ENCODE results near the gene RIC8B. TPM values are rescaled to one million over a fixed set of nuclear protein-coding genes. Genes with fewer than 3 reads are reported as not detected.

The RIC8B gene
- polyA plus RNA-seq, 2 of the 4 experiments (the other 2 are of a cell fraction): 10.5 to 25.5 TPM

DNA sequence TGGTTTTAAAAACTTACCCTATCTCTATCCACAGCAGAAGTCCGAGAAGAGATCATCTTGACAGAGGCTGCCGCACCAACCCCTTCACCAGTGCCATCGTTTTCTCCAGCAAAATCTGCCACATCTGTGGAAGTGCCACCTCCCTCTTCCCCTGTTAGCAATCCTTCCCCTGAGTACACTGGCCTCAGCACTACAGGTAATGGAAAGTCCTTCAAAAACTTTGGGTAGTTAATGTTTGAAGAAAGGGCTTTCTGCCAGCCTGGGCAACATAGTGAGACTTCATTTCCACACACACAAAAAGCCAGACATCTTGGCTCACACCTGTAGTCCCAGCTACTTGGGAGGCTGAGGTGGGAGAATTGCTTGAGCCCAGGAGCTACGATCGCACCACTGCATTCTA, 41.6 kb upstream of the RIC8B start:
- Histone ChIP-seq H3K4me1 (no peaks in the 10 kb centered on the region), H3K27ac (no peak overlapping the region), H3K4me3 (no peak overlapping the region), H3K9me3 (no peaks in the 10 kb centered on the region), H3K4me2 (no peak overlapping the region)
- FAIRE-seq (no peak), DNase-seq (ENCODE audit: low read depth in 1 of 2, low spot score in 1 of 2) (no peak), ATAC-seq (no peak)
- ChIA-PET CTCF (no interaction called here), POLR2A (no interaction called here)
- TF ChIP-seq ESRRA (IDR thresholded peaks at IDR 0.05; ENCODE audit: borderline replicate concordance, low read length): no peak
- no peak for TF ChIP-seq GATA3 (IDR thresholded peaks at IDR 0.05; ENCODE audit: borderline replicate concordance)
- no peak for TF ChIP-seq HOXB5 (CRISPR knock-in tag; IDR thresholded peaks at IDR 0.05)
- no peak for TF ChIP-seq HEYL (CRISPR knock-in tag; IDR thresholded peaks at IDR 0.05)
- TF ChIP-seq TP53 (CRISPR knock-in tag; IDR thresholded peaks at IDR 0.05): no peak
- TF ChIP-seq HOXB13 (CRISPR knock-in tag; IDR thresholded peaks at IDR 0.05; ENCODE audit: low read depth): no peak
- TF ChIP-seq ZC3H11A (IDR thresholded peaks at IDR 0.05): no peak
- no peak for TF ChIP-seq ZNF302 (CRISPR knock-in tag; IDR thresholded peaks at IDR 0.05)
- TF ChIP-seq, protein P1, sequence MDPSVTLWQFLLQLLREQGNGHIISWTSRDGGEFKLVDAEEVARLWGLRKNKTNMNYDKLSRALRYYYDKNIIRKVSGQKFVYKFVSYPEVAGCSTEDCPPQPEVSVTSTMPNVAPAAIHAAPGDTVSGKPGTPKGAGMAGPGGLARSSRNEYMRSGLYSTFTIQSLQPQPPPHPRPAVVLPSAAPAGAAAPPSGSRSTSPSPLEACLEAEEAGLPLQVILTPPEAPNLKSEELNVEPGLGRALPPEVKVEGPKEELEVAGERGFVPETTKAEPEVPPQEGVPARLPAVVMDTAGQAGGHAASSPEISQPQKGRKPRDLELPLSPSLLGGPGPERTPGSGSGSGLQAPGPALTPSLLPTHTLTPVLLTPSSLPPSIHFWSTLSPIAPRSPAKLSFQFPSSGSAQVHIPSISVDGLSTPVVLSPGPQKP (IDR thresholded peaks at IDR 0.05; ENCODE audit: low read depth, low read length): no peak
- no peak for TF ChIP-seq HDAC2 (IDR thresholded peaks at IDR 0.05)
- WGBS (ENCODE audit: missing lambda C conversion rate): 86% methylated on average over 5 of the region's 5 CpGs

DNA sequence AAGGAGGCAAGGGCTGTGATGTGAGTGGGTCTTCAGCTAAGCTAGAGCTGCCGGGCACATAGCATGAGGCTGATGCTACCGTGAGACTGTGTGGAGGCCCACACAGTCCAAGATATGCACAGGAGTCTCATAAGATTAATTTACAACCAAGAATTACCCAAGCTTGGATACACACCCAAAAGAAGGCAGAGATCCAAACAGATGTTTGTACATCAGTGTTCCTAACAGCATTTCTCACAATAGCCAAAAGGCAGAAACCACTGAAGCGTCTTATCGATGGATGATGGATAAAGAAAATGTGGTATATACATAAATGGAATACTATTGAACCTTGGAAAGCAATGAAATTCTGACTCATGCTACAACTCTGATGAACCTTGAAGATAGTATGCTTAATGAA, 40.8 kb upstream of the RIC8B start:
- WGBS (ENCODE audit: missing lambda C conversion rate): 78% methylated on average over 4 of the region's 4 CpGs
- Histone ChIP-seq H3K4me3 (no peak overlapping the region), H3K4me2 (no peak overlapping the region), H3K9me3 (no peaks in the 10 kb centered on the region), H3K4me1 (no peaks in the 10 kb centered on the region), H3K27ac (no peak overlapping the region)
- no peak for TF ChIP-seq HEYL (CRISPR knock-in tag; IDR thresholded peaks at IDR 0.05)
- no peak for TF ChIP-seq POLR2A (IDR thresholded peaks at IDR 0.05; ENCODE audit: low read length)
- TF ChIP-seq EHMT2 (IDR thresholded peaks at IDR 0.05; ENCODE audit: low read depth): no peak
- TF ChIP-seq BHLHE40 (IDR thresholded peaks at IDR 0.05; ENCODE audit: low read depth, low read length): no peak
- no peak for TF ChIP-seq KDM5A (IDR thresholded peaks at IDR 0.05)
- no peak for TF ChIP-seq RCOR1 (IDR thresholded peaks at IDR 0.05; ENCODE audit: low read depth, low read length)
- FAIRE-seq (no peak), ATAC-seq (no peak), DNase-seq (ENCODE audit: low read depth in 1 of 2, low spot score in 1 of 2) (no peak)
- ChIA-PET CTCF (interaction anchor here (0.6 to 1.4 kb wide), 2 partner anchors 39 to 92 kb away, joined by 3 read pairs; no protein-coding TSS in a partner anchor), POLR2A (no interaction called here)

DNA sequence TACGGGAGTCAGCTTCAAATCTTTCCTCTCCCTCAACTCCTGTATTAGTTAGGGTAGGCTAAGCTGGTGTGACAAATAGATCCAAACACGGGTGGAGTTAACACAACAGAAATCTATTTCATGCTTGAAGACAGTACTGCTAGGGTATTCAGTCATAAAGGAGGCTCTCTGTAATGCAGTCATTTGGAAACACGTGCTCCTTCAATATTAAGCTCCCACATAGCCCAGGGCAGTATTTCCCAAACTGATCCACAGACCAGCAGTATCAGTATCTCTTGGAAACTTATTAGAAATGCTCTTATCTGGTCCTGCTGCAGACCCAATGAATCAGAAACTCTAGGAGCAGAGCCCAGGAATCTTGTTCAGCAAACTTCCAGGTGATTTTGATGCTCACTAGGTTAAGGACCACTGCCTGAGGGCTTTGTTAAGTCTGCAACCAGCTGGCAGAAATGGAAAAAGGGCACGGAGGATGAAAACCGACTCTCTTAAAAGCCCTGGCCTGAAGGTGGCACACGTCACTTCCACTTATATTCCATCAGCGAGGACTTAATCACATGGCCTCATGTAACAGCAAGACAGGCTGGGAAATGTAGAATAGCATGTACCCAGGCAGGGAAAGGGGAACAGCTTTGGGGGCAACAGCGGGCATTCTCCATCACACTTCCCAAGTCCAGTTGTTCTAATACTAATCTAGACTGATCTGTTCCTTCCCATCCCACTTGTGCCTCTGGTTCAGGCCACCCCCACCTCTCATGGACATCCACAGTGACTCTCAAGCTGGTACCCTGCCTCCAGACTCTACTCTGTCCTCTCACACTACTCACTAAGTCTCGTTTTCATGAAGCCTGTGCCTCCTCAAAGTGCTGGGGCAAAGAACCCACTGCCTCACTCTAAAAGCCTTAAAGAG, 38.2 kb upstream of the RIC8B start:
- Histone ChIP-seq H3K4me3 (no peak overlapping the region), H3K27ac (no peak overlapping the region; a peak in 1 of 6 replicates), H3K4me1 (peaks cover 15% of the 10 kb centered on the region), H3K9me3 (no peaks in the 10 kb centered on the region), H3K4me2 (no peak overlapping the region)
- DNase-seq (ENCODE audit: low read depth in 1 of 2, low spot score in 1 of 2) (peak in 1 of 2 experiments; percentile 58), ATAC-seq (peak; percentile 53 to 81; a peak in 5 of 6 replicates), FAIRE-seq (no peak)
- TF ChIP-seq RARB (CRISPR knock-in tag; IDR thresholded peaks at IDR 0.05) (no peak), RAD21 (conservative IDR thresholded peaks at IDR 0.05 in 1 of 2, IDR thresholded peaks at IDR 0.05 in 1 of 2) (peak in 1 of 2 experiments; percentile 42; a peak in 1 of 5 replicates)
- POLR2A ChIA-PET: no interaction called here
- CTCF ChIA-PET: interaction anchor here (0.6 to 1.4 kb wide), 5 partner anchors 12 to 184 kb away, joined by 3 to 6 read pairs (median 3); no protein-coding TSS in a partner anchor
- 26% methylated on average over 9 of the region's 9 CpGs for WGBS (ENCODE audit: missing lambda C conversion rate)

DNA sequence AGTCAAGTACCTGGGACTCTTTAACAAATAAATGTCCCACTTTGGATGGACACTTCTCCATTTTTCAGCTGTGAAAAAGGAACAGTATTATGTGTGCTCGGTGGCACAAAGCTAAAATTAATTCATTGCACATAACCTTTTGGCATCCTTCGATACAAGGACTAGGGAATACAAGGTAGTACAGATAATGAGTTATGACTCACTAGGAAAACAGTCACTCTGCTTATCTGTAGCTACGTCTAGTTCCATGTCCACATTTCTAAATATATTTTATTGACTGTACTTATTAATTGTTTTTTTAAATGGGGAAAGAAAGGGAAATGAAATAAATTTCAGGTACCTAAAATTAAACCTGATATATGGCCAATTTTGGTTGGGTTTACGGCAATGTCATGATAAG, 35.2 kb upstream of the RIC8B start:
- H3K27ac ChIP-seq: no peak overlapping the region
- peak in 1 of 2 experiments; percentile 13 for DNase-seq (ENCODE audit: low read depth in 1 of 2, low spot score in 1 of 2)
- peak overlapping the region; percentile 55 for H3K4me2 ChIP-seq
- H3K4me3 ChIP-seq: no peak overlapping the region
- peak in 1 of 2 experiments; percentile 56; a peak in 2 of 6 replicates for ATAC-seq
- no peaks in the 10 kb centered on the region for H3K9me3 ChIP-seq
- POLR2A ChIA-PET: no interaction called here
- WGBS (ENCODE audit: missing lambda C conversion rate): 31% methylated on average over 4 of the region's 4 CpGs
- CTCF ChIA-PET: interaction anchor here (1.1 to 1.3 kb wide), 3 partner anchors 9 to 57 kb away, joined by 3 read pairs; no protein-coding TSS in a partner anchor
- H3K4me1 ChIP-seq: peaks cover 15% of the 10 kb centered on the region
- no peak for FAIRE-seq
- TF ChIP-seq HEYL (CRISPR knock-in tag; IDR thresholded peaks at IDR 0.05) (no peak), FOSL2 (IDR thresholded peaks at IDR 0.05) (no peak), FOSL2 (CRISPR knock-in tag; IDR thresholded peaks at IDR 0.05) (peak; percentile 36; the same call in 1 of the 2 replicates), JUN (IDR thresholded peaks at IDR 0.05) (no peak)
